ENCODE data around the gene DNAI1.

DNAI1 gene

DNA sequence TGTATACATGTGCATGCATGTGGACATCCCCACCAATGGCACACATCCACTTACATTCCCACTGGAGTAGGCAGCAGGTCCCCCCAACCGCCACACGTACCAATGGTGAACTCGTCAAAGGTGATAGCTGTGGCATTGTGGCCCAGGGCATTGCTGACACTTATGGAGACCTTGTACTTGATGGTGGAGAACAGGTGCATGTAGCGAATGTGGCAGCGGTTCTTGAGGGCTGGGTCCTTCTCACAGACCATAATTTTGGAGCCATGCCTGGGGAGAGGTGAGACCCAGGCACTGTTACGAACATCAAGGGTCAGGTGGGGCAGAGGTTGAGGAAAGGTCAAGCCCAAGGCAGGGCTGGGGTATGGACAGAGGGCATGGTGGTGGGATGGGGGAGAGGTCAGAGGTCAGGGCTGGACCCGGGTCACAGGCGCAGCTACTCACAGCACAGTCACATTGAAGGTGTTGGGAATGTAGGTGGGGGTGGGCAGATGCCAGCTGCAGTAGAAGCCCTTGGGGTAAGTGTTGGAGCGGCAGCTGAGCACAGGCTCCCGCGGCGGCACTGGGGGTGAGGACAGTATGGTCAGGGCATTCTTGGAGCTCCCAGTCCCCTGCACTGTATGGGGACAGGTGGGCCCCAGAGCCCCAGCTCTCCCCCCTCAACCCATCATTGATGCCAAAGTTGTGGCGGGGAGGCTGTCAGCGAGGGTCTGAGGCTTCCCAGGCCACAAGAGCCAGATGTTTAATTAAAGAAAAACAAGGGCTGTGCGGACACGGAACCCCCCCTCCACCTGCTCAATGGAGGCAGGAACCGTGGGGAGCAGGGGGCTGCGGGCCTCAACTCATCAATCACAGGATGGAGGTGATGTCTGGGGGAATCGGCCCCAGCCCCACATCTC, 99.1 kb downstream of the DNAI1 start:
- no peak overlapping the region for H3K4me3 ChIP-seq (ENCODE audit: low read length)
- TF ChIP-seq, protein P1, sequence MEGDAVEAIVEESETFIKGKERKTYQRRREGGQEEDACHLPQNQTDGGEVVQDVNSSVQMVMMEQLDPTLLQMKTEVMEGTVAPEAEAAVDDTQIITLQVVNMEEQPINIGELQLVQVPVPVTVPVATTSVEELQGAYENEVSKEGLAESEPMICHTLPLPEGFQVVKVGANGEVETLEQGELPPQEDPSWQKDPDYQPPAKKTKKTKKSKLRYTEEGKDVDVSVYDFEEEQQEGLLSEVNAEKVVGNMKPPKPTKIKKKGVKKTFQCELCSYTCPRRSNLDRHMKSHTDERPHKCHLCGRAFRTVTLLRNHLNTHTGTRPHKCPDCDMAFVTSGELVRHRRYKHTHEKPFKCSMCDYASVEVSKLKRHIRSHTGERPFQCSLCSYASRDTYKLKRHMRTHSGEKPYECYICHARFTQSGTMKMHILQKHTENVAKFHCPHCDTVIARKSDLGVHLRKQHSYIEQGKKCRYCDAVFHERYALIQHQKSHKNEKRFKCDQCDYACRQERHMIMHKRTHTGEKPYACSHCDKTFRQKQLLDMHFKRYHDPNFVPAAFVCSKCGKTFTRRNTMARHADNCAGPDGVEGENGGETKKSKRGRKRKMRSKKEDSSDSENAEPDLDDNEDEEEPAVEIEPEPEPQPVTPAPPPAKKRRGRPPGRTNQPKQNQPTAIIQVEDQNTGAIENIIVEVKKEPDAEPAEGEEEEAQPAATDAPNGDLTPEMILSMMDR (conservative IDR thresholded peaks at IDR 0.05; ENCODE audit: low read length), result no peak
- DNase-seq (ENCODE audit: low read depth), result no peak

DNA sequence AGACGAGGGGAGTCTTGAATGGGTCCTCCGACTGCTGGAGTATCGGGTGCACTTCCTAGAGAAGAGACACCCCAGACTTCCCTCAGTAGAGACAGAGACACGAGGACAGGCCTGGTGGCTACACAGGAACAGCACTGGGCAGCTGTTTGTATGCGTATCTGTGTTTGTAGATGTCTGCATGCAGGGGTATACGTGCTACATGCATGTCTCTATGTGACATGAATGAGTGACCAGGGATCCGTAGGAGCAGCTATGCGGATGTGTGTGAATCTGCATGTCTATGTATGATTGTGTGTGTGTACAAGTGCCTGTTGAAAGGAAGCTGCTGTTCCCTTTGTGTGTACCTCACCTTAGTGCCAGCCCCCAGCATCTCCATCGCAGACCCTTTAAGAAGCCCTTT, 99.8 kb downstream of the DNAI1 start:
- DNase-seq (ENCODE audit: low read depth), result no peak
- no peak overlapping the region for H3K4me3 ChIP-seq (ENCODE audit: low read length)
- TF ChIP-seq, protein P1 (conservative IDR thresholded peaks at IDR 0.05; ENCODE audit: low read length), result no peak

DNA sequence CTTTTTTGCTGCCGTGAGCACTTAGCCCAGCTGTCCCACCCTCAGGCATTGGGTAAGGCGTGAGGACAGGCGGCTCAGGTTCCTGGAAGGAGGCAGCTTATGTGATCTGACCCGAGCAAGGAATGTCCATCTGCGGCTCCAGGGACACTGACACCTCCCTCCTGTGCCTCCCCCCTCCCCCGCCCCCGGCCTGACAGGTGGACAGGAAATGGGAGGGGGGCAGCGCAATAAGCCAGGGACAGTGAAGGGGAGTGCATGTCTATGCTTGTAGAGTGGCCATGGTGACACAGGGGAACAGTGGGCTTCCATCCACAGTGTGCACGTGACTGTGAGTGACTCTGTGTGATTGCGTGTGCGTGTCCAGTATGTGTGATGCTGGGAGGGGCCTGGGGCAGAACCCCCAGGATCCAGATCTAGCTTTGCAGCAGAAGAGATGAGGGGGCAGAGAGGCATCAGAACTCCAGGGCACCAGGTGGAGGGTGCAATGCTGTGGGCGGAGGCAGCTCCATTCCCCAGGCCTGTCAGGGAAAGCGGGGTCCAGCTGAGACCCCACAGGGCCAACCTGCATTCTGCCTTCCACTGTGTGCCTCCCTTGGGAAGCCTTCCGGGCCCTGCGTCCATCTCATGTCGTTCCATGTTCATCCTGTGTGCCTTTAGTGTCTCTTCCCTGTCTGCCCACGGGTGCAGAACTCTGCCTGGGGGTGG, 100.5 kb downstream of the DNAI1 start:
- no peak for DNase-seq (ENCODE audit: low read depth)
- TF ChIP-seq, protein P1 (conservative IDR thresholded peaks at IDR 0.05; ENCODE audit: low read length), result no peak
- H3K4me3 ChIP-seq (ENCODE audit: low read length), result no peak overlapping the region

DNA sequence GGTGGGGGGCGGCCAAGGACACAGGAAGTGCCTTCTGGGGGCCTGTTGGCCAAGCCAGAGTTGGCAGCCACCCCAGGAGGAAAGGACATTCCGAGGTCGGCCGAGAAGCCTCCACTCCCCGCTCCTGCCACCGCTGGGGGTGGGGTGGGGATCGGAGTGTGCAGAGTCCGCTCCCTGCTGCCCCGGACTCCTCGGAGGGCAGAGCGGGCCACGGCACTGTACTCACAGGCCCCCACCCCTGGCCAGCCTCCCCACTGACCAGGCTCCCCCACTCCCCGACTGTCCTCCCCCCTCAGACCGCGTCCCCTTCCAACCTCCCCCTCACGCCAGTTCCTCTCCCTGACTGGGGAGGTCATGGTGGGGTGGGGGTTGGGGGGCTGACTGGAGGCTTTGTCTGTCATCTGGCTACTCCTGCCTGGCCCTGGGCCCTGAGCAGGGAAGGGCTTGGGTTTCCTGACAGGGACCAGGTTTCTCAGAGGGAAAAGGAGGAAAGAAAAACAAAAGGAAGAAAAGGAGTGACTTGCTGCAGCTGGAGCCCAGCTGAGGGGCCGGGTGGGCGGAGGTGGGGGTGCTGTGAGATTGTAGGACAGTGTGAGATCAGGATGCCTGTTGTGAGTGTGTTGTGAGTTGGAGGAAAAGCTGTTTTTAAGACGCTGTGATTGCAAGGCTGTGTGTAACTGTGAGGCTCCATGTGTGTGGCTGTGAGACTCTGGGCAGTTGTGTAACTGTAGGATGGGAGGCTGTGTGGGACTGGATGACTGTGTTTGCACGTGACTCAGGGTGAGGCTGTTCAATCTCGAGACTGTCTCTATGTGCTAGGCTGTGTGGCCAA, 101.2 kb downstream of the DNAI1 start:
- no peak overlapping the region for H3K4me3 ChIP-seq (ENCODE audit: low read length)
- DNase-seq (ENCODE audit: low read depth), result peak; percentile 59
- TF ChIP-seq, protein P1 (conservative IDR thresholded peaks at IDR 0.05; ENCODE audit: low read length), result no peak

DNA sequence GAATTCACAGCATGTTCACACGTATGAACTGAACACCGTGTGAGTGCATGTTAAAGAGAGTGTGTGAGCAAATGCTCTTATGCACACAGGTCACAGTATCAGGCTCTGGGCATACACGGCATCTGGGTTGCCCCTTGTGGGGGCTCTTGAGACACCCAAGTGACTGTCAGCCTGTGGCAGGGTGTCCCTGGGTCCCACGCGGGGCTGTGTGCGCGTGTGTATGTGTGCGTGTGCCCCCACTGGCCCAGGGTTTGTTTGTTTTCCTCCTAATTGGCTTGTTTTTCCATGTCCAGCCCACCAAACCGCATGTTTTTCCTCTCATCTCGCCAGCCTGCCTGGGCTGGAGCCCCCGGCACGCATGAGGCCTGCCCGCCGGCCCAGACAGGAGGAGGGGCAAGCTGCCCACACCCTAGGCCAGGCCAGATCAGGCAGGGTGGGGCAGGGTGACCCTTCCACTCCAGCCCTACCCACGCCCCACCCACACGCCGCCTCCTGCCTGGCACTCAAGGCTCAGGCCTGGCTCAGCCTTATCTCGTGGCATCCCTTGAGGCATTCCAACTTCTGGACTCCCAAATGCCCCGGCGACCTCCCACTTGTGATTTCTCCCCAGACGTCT, 102.1 kb downstream of the DNAI1 start:
- TF ChIP-seq, protein P1 (conservative IDR thresholded peaks at IDR 0.05; ENCODE audit: low read length), result no peak
- DNase-seq (ENCODE audit: low read depth), result no peak
- no peak overlapping the region for H3K4me3 ChIP-seq (ENCODE audit: low read length)

DNA sequence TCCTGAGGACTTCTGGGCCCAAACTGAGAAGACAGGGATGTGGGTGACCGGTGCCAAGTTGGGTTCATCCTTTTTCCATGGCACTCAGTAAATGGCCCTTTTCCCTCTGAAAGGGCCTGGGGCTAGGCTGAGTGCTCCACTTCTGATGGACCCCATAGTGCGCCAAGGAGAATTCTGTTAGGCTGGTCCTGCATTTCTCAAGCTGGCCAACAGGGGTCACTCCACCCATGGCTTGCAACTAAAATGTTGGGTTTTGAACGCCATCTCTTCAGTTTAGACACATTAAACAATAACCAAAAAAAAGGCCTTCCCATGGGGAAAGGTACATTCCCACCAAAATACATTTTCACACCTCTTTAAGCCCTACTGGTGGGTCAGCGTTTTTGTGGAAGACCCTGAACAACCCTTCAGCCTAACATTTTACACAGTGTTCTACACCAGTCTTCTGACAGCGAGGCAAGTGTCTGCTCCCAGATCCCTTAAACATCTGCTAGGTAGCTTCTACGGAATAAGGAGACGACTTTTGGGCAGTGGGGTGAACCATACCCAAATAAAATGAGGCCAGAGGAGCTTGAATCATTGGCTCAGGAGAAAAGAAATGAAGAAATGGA, 103.6 kb downstream of the DNAI1 start:
- TF ChIP-seq, protein P1 (conservative IDR thresholded peaks at IDR 0.05; ENCODE audit: low read length), result peak; percentile 49
- no peak for DNase-seq (ENCODE audit: low read depth)
- H3K4me3 ChIP-seq (ENCODE audit: low read length), result no peak overlapping the region

Data from AG10803 (cell line).